ENCODE data around the gene ZNF474.

DNA sequence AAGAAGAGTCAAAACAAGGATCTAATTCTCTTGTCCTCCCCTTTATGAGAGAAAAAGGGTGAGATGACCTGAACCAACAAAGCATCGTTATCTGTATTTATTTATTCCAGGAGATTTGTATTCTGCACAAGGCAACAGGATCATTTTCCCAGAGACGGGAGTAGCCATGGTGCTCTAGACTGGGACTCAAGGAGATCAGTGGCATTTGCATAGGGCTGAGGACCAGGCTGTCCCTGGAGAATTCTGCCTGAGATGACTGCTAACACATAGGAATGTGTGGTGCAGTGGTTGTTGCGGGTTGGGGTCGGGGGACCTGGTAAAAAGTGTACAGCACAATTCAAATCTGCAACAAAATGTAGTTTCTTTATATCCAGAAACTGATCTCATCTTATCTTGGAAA lies 22.3 kb upstream of the ZNF474 start:
- TF ChIP-seq, protein P1, sequence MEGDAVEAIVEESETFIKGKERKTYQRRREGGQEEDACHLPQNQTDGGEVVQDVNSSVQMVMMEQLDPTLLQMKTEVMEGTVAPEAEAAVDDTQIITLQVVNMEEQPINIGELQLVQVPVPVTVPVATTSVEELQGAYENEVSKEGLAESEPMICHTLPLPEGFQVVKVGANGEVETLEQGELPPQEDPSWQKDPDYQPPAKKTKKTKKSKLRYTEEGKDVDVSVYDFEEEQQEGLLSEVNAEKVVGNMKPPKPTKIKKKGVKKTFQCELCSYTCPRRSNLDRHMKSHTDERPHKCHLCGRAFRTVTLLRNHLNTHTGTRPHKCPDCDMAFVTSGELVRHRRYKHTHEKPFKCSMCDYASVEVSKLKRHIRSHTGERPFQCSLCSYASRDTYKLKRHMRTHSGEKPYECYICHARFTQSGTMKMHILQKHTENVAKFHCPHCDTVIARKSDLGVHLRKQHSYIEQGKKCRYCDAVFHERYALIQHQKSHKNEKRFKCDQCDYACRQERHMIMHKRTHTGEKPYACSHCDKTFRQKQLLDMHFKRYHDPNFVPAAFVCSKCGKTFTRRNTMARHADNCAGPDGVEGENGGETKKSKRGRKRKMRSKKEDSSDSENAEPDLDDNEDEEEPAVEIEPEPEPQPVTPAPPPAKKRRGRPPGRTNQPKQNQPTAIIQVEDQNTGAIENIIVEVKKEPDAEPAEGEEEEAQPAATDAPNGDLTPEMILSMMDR (IDR thresholded peaks at IDR 0.05), result no peak
- TF ChIP-seq EZH2phosphoT487 (IDR thresholded peaks at IDR 0.05) (no peak), EZH2 (IDR thresholded peaks at IDR 0.05) (no peak)
